AML-193 (cell line): Measurements from ENCODE around the gene YTHDF1.
A peak's percentile ranks its signal among the peaks of the same experiment; 100 is the strongest.

Source experiments
- DNase-seq, 2 experiments: peaks; one replicate each; lab custom pipeline; 2025; lab: John Stamatoyannopoulos, UW

The YTHDF1 gene

GRCh38 chr20:63185215-63185796 lies 30.6 kb downstream of the YTHDF1 start:
- no peak for DNase-seq

- DNase-seq: peak; percentile 2 to 27
Measured at GRCh38 chr20:63183422-63184146, 32.3 kb downstream of the YTHDF1 start.

GRCh38 chr20:63182946-63183415 lies 33.0 kb downstream of the YTHDF1 start:
- DNase-seq: no peak

GRCh38 chr20:63182425-63182824 lies 33.5 kb downstream of the YTHDF1 start:
- no peak for DNase-seq

- DNase-seq: no peak
Measured at GRCh38 chr20:63181226-63181625, 34.7 kb downstream of the YTHDF1 start.

GRCh38 chr20:63180569-63181185 lies 35.3 kb downstream of the YTHDF1 start:
- DNase-seq: no peak

- no peak for DNase-seq
Measured at GRCh38 chr20:63179687-63180568, 36.0 kb downstream of the YTHDF1 start.

- peak; percentile 4 to 11 for DNase-seq
Measured at GRCh38 chr20:63178889-63179686, 36.8 kb downstream of the YTHDF1 start.

- DNase-seq: no peak
Measured at GRCh38 chr20:63178446-63178820, 37.5 kb downstream of the YTHDF1 start.

- no peak for DNase-seq
Measured at GRCh38 chr20:63177785-63178445, 38.0 kb downstream of the YTHDF1 start.

GRCh38 chr20:63177134-63177784 lies 38.7 kb downstream of the YTHDF1 start:
- no peak for DNase-seq

- DNase-seq: no peak
Measured at GRCh38 chr20:63176427-63177133, 39.4 kb downstream of the YTHDF1 start.

- DNase-seq: no peak
Measured at GRCh38 chr20:63176034-63176426, 39.9 kb downstream of the YTHDF1 start.

- no peak for DNase-seq
Measured at GRCh38 chr20:63175038-63175895, 40.7 kb downstream of the YTHDF1 start.

- DNase-seq: no peak
Measured at GRCh38 chr20:63174309-63175037, 41.5 kb downstream of the YTHDF1 start.

GRCh38 chr20:63173552-63174191 lies 42.3 kb downstream of the YTHDF1 start:
- DNase-seq: no peak

GRCh38 chr20:63172726-63173125 lies 43.2 kb downstream of the YTHDF1 start:
- no peak for DNase-seq

- DNase-seq: no peak
Measured at GRCh38 chr20:63171991-63172390, 43.9 kb downstream of the YTHDF1 start.
